HL-60 (cell line): ENCODE data around the gene DDX56.

Source experiments
- DNase-seq, 2 experiments: peaks; one replicate each; pipeline ENCODE4 v3.0.0-alpha.2; 2010 to 2020; ENCODE audit warnings: low read depth in 1 of 2, low spot score in 1 of 2
- H3K27ac ChIP-seq: fragments of 250-450 bp; sonication (Bioruptor Pico); replicated peaks from 2 replicates; pipeline ENCODE4 v1.5.1; 2020; ENCODE audit warnings: mild to moderate bottlenecking, moderate library complexity
- H3K27me3 ChIP-seq: fragments of 250-450 bp; sonication (Bioruptor Pico); 2 replicates; pipeline ENCODE4 v1.5.1; 2021; ENCODE audit warnings: mild to moderate bottlenecking, moderate library complexity; ENCODE audit not compliant: insufficient read depth, poor library complexity, severe bottlenecking
- H3K4me3 ChIP-seq: replicated peaks from 2 replicates; pipeline ENCODE4 v1.5.1; 2011; ENCODE audit warnings: mild to moderate bottlenecking, control low read depth, low read length; ENCODE audit not compliant: insufficient read depth
- GABPA ChIP-seq: IDR thresholded peaks from 2 replicates; pipeline ENCODE4 v1.6.1; 2012; ENCODE audit warnings: low read depth
- POLR2AphosphoS5 ChIP-seq: IDR thresholded peaks from 2 replicates; pipeline ENCODE4 v1.6.1; 2012; ENCODE audit warnings: low read depth
- SPI1 ChIP-seq: IDR thresholded peaks from 2 replicates; pipeline ENCODE4 v1.6.1; 2012; ENCODE audit warnings: low read depth, mild to moderate bottlenecking, borderline replicate concordance
- TF ChIP-seq, protein P1 (sequence below): IDR thresholded peaks from 2 replicates; pipeline ENCODE4 v1.6.1; 2012; ENCODE audit warnings: low read depth; ENCODE audit not compliant: insufficient replicate concordance
- TF ChIP-seq, protein P2 (sequence below): IDR thresholded peaks from one replicate; pipeline ENCODE4 v1.5.1; 2011; ENCODE audit warnings: low read length, control low read depth, inconsistent platforms; ENCODE audit not compliant: insufficient read depth

DDX56 gene

GRCh38 chr7:44530990-44531389, 42.7 kb downstream of the DDX56 start:
- H3K27ac ChIP-seq: no peak overlapping the region
- no peak for DNase-seq
- TF ChIP-seq, protein P1, sequence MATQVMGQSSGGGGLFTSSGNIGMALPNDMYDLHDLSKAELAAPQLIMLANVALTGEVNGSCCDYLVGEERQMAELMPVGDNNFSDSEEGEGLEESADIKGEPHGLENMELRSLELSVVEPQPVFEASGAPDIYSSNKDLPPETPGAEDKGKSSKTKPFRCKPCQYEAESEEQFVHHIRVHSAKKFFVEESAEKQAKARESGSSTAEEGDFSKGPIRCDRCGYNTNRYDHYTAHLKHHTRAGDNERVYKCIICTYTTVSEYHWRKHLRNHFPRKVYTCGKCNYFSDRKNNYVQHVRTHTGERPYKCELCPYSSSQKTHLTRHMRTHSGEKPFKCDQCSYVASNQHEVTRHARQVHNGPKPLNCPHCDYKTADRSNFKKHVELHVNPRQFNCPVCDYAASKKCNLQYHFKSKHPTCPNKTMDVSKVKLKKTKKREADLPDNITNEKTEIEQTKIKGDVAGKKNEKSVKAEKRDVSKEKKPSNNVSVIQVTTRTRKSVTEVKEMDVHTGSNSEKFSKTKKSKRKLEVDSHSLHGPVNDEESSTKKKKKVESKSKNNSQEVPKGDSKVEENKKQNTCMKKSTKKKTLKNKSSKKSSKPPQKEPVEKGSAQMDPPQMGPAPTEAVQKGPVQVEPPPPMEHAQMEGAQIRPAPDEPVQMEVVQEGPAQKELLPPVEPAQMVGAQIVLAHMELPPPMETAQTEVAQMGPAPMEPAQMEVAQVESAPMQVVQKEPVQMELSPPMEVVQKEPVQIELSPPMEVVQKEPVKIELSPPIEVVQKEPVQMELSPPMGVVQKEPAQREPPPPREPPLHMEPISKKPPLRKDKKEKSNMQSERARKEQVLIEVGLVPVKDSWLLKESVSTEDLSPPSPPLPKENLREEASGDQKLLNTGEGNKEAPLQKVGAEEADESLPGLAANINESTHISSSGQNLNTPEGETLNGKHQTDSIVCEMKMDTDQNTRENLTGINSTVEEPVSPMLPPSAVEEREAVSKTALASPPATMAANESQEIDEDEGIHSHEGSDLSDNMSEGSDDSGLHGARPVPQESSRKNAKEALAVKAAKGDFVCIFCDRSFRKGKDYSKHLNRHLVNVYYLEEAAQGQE: no peak
- TF ChIP-seq POLR2AphosphoS5 (no peak), SPI1 (no peak), GABPA (no peak)
- TF ChIP-seq, protein P2, sequence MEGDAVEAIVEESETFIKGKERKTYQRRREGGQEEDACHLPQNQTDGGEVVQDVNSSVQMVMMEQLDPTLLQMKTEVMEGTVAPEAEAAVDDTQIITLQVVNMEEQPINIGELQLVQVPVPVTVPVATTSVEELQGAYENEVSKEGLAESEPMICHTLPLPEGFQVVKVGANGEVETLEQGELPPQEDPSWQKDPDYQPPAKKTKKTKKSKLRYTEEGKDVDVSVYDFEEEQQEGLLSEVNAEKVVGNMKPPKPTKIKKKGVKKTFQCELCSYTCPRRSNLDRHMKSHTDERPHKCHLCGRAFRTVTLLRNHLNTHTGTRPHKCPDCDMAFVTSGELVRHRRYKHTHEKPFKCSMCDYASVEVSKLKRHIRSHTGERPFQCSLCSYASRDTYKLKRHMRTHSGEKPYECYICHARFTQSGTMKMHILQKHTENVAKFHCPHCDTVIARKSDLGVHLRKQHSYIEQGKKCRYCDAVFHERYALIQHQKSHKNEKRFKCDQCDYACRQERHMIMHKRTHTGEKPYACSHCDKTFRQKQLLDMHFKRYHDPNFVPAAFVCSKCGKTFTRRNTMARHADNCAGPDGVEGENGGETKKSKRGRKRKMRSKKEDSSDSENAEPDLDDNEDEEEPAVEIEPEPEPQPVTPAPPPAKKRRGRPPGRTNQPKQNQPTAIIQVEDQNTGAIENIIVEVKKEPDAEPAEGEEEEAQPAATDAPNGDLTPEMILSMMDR: no peak

GRCh38 chr7:44524811-44525388, 48.8 kb downstream of the DDX56 start:
- Histone ChIP-seq H3K27ac (no peak overlapping the region), H3K27me3 (no peaks in the 10 kb centered on the region), H3K4me3 (no peak overlapping the region)
- no peak for DNase-seq
- TF ChIP-seq SPI1 (no peak), GABPA (no peak), POLR2AphosphoS5 (no peak)
- TF ChIP-seq, protein P1: no peak
- TF ChIP-seq, protein P2: no peak

More at GRCh38 chr7:44530990-44531389, 42.7 kb downstream of the DDX56 start:
- Histone ChIP-seq H3K4me3 (no peak overlapping the region), H3K27me3 (no peaks in the 10 kb centered on the region)

DNA sequence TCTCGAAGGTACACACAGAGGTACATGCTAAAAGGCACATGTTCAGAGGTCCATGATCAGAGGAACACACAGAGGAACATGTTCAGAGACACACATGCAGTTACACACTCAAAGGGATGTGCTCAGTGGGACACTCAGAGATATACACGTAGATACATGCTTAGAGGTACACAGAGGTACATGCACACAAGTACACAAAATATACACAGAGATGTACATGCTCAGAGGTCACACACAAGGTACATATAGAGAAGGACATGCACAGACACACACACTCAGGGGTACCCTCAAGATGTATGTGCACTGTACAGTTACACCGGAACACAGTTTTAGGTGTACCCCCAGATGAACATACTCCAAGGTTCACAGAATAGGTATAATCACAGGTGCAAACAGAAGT, 51.4 kb downstream of the DDX56 start:
- H3K27ac ChIP-seq: no peak overlapping the region
- DNase-seq: no peak
- TF ChIP-seq POLR2AphosphoS5 (no peak), SPI1 (no peak), GABPA (no peak)
- TF ChIP-seq, protein P1: no peak
- TF ChIP-seq, protein P2: no peak

More for the DNA sequence above, 51.4 kb downstream of the DDX56 start:
- H3K4me3 ChIP-seq: no peak overlapping the region
- no peaks in the 10 kb centered on the region for H3K27me3 ChIP-seq
